HG03139 (cell line): ENCODE results near the gene LOXL4.

Experiments used
- ATAC-seq: cut with Tn5 transposase; IDR thresholded peaks from one replicate; pipeline ENCODE4 v1.9.1; 2021; ENCODE audit not compliant: unreplicated experiment

The LOXL4 gene

DNA sequence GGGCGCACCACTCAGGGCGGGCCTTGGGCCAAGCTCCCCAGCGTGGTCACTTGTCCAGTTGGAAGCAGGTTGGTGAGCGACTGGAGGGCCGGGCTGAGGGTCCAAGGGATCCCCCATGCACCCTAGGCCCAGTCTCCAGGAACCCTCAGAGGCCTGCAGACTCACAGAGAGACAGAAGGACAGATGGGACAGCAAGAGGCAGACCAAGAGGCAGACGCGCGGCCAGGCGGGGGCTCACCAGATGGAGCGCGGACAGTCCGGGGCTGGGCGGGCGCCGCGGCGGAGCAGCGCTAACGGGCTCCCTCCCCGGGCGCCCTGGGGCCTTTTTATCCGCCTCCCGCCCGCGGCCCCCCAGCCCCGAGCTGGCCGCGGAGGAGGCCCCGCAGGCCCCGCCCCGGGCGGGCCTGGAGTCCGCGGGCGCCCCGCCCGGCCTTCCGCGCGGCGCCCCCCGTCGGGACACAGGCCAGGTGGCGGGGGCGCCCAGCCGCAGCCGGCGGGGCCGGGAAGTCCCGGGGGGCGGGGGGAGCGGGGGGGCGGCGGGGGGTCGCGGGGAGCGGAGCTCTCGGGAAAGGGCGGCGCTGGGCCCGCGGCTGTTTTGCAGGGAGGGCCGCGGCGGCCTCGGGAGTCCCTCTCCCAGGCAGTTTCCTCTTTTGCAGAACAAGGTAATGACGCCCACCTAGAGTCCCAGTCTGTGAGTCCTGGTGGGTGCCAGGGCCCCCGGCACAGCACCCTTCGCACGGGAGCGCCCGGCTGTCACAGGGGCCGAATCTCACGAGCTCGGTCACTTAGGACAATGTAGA, at the start of gene LOXL4:
LOXL4 (minus strand) TSS at position 301 of the 800 bp plus-strand sequence. CDS start 5,175 bp downstream, outside the sequence.
- no peak for ATAC-seq

DNA sequence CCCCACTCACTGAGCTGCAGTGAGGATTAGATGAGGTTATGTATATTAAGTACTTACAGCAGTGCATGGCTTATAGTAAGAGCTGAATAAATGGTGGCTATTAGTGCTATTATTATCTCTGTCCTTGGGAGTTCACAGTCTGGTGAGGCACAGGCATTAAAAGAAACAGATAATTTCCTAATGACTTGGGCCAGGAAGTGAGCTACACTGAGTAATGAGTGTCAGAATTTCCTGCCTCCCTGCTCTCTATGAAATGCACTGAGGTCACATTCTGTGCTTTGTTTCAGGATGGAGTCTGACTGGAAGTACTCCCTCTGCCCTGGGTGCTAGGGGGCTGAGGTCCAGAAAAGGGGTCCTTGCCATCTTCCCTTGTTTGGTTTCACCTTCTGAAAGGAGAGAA, 48.7 kb upstream of the LOXL4 start:
- ATAC-seq: no peak

- ATAC-seq: no peak
Measured at GRCh38 chr10:98316170-98316569, 48.2 kb upstream of the LOXL4 start.

GRCh38 chr10:98314532-98315284, 46.7 kb upstream of the LOXL4 start:
- no peak for ATAC-seq

DNA sequence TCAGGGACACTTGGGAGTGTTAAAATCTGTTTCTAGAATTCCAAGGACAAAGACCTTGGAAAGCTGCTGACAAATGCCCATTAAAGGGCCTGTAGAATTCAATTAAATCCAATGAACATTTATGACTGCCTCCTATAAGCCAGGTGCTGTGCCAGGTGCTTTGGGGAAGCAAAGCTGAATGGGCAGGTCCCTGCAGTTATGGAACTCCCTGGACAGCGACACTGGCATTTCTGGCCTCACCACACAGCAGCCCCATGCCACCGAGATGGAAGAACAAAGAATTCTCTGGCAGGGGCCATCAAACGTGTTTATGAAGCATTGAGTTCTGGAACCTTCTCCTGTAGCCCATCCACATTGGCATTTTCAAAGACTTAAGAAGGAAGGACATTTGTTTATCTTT, 45.6 kb upstream of the LOXL4 start:
- ATAC-seq: no peak

GRCh38 chr10:98312822-98313221, 44.8 kb upstream of the LOXL4 start:
- ATAC-seq: no peak

DNA sequence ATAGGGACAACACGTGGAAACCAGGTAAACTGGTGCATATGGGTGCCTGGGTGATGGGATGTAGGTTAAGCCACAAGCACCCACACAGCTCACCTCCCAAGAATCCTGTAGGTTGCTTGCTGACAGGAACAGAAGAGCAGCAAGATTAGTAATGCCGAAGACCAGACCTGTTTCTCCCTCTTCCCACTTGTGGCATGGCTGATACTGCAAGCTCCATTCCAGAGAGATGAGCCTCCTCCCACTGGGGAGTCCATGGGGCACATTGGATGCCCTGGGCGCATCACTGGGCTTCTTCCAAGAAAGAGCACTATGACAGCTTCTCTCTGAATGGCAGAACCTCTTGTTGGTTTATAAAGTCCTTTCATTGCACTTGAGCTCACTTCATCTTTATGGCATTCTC, 44.4 kb upstream of the LOXL4 start:
- no peak for ATAC-seq

DNA sequence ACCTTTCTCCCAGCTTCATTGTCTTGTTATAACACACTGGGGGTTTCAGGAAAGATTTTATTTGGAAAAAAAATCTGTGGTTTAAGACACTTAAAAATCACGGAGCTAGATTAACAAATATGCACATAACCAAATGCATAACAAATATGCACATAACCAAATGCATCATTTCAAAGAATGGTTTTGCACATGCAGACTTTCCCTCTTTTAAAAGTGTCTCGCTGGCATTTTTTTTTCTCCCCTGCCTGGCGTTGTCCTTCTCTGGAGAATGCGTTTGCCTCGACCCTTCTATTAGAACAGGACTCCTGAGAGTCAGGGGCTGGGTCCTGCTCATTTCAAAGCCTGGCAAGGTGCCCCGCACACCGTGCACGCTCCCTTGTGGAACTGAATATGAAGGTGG, 42.7 kb upstream of the LOXL4 start:
- no peak for ATAC-seq

DNA sequence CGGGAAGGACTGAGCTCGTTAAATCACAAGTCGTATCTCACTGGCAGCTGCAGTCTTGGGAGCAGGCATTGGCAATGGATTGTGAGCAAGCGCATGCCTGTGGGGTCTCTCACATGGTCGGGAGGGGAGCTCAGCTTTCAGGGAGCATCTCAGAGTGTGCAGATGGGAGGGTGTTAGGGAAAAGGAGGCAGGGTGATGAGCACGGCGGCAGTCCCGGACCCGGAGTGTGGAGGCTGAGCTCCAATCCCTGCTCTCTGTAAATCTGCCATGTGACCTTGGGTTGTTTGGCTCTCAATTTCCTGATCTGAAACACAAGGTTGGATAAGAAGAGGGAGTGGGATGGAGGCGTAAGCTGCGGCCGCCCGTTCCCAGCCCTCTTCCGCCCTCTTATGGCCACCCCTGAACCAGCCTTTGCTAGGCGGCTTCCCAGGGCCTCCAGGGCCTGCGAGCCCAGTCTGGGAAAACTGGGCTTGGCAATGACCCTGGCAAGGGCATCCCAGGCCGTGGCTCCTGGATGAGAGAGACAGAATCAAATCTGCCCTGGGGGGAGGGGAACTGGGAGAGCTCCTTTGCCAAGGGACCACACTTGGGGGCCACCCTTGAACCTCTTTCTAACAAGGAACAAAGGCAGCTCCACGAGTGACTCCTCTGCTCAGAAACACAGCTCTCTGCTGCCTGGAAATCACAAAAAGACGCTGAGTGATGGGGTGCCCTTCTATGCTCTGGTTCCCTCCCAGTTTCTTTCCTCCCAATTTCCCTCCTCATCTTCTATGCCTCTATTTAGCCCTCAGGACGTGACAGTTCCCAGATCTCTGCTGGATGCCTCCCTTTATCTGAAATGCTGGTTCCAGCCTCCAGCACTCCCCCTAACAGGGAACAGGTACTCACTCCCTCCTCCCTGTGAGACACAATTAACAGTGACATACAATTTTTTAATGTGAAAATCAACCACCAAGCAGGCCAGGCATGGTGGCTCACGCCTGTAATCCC, 41.7 kb upstream of the LOXL4 start:
- ATAC-seq: no peak

DNA sequence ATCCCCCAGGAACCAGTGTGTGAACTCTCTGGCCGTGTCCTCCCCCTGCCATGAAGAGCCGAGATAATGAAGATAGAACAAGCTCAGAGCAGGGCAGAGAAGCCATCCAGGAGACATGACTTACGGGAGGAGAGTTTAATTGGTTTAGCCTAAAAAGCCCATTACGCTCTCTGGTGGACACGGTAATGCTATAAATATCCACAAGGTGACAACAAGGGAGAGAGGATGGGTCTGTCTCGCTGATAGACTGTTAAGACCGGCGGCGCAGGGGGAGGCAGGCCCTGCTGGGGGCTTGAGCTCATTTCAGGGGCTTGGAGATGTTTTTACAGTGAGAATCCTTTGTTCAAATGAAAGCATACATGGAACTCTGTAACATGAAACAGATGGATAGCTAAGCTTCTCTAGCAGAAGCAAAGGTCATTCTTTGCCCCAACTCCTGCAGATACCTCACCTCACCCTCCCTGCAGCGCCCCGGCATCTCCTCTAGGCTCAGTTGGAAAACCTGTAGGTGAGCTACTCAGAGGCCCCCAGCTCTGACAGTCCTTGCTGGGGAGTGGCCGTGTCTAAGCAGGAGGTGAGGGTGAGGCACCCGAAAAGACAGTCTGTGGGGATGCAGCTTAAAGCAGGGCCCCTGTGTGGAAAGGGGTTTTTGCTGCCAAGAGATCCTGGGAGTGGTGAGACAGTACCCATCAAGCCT, 40.8 kb upstream of the LOXL4 start:
- no peak for ATAC-seq

- no peak for ATAC-seq
Measured at GRCh38 chr10:98307916-98308541, 40.0 kb upstream of the LOXL4 start.

DNA sequence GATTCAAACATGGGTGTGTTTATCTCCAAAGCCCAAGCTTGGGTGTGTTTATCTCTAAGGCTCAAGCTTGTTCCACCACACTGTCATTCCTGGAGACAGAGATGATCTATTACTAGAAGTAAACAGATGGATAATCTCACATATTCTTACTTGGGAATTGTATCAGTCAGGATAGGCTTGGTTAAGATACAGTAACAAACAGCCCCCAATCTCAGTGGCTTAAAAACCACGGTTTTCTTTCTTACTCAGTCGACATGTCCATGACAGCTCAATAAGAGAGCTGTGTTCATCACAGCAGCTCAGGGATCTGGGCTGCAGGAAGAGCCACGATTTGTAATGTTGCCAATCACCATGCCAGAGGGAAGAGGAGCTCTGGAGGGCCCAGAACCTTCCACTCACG, 38.5 kb upstream of the LOXL4 start:
- ATAC-seq: no peak

DNA sequence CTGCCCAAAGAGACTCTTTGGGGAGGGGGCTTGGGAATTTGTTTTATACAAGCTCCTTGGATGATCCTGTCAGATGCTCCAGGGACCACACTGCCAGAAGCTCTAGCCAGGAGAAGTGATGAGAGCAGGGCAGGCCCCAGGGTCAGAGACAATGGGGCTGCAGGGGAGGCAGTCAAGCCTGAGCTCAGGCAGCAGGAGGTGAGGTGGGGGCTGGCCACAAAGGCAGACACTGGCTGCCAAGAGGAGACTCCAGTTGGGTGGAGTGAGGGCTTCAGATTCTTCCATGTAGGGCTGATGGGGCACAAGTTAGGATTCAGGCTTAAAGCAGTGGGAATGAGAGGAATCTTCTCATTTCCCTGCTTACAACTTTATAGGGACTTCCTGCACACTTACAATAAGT, 35.6 kb upstream of the LOXL4 start:
- ATAC-seq: no peak

DNA sequence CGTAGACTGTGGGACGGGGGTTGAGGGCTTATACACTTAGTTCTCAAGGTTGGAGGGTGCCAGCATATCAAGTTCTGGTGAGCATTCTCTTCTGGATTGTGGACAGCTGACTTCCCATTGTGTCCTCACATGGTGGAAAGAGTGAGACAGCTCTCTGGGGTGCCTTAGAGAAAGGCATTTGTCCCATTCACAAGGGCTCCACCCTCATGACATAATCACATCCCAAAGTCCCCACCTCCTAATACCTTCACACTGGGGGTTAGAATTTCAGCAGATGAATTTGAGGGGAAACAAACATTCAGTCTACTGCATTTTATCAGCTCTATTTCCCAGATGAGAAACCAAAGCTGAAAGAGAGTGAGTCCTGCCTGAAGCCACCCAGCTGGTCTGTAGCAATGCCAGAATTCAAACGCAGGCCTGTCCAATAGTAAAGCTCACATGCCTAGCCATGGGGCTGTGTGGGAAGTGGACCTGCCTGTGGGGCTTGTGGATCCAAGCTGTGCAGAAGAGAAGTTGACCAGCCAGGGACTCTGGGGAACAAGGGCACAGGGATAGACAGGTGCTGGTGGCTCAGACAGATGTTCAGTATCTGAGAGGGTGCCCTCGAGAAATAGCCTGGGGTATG, 34.9 kb upstream of the LOXL4 start:
- ATAC-seq: no peak

- no peak for ATAC-seq
Measured at GRCh38 chr10:98301664-98302319, 33.8 kb upstream of the LOXL4 start.

- ATAC-seq: no peak
Measured at GRCh38 chr10:98300526-98301229, 32.7 kb upstream of the LOXL4 start.

GRCh38 chr10:98299341-98299740, 31.3 kb upstream of the LOXL4 start:
- no peak for ATAC-seq

DNA sequence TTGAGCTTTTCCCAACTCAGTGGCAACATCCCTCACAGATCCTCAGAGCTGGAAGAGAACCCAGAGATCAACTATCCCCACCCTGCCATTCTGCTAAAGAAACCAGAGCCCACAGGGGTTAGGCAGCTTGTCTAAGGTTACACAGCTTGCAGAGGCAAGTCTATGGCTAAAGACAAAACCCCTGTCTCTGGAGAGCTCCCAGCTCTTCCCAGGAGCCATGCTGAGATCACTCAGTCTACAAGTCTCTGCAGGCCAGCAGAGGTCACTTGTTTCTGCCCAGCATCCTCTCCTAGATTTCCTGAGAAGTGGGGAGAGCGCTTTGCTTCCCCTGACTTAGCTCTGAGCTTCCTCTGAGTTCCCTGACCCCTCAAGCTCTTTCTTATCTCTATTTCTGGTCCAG, 28.5 kb upstream of the LOXL4 start:
- no peak for ATAC-seq

DNA sequence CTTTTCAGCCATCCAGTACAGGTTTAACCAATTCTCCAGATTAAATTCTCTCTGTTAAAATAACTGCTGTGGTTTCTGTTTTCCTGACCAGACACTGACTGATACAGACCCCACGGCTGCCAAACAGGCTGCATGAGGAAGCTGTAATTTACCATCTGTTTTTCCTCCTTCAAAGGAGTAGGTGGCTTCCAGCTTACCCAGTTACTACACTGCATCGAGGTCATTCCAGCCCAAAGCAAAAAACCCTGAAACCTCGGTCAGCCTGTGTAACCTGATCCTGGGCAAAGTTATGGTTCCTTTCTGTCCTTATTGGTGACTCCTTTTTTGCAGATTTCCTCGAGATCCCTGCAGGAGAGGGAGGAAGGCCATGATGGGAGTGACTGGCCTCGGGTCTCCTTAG, 27.9 kb upstream of the LOXL4 start:
- ATAC-seq: no peak
